K562 (cell line): Measurements from ENCODE around the gene CD48. TPM values are rescaled to one million over a fixed set of nuclear protein-coding genes. Genes with fewer than 3 reads are reported as not detected.

Experiments
- ATAC-seq: fragments of 200-7000 bp; cut with Tn5 transposase; 3 replicates; pipeline ENCODE4 v1.9.1; 2020; ENCODE audit warnings: moderate library complexity
- BruUV-seq: library from RNA; stranded (reverse); fragments of 400-500 nt; replicated peaks from 2 replicates; lab custom pipeline; 2021; lab: Mats Ljungman, UMichigan
- CTCF ChIA-PET: fragments of 300-600 bp; formaldehyde crosslinking; extraction: SDS; loops from one replicate; lab custom pipeline; 2021; ENCODE audit warnings: low intra/inter-chr PET ratio; lab: Yijun Ruan, JAX
- POLR2A ChIA-PET: fragments of 300-600, 350-650 bp; sonication (Branson Sonifier 250); formaldehyde crosslinking; extraction: SDS; loops from one replicate; lab custom pipeline; 2021; ENCODE audit warnings: antibody characterized with exemption, inconsistent platforms; lab: Yijun Ruan, JAX
- DNase-seq, 4 experiments: peaks; one replicate each; pipeline versions ENCODE4 v3.0.0 to v3.0.0-alpha.2; 2011 to 2018; ENCODE audit warnings: low spot score in 3 of 4, mixed read lengths in 3 of 4; ENCODE audit errors: extremely low read depth in 1 of 4
- FAIRE-seq: peaks from 2 replicates; lab custom pipeline; 2011; peaks lifted over from hg19 to GRCh38; lab: Jason Lieb, UNC
- H2AFZ ChIP-seq: 2 replicates; pipeline ENCODE4 v1.6.0; 2011; ENCODE audit warnings: low read depth, low read length, control low read depth, inconsistent platforms
- H3K27ac ChIP-seq: fragments of 200-600 bp; 3 replicates; pipeline ENCODE4 v1.8.0; 2011; ENCODE audit warnings: low read depth, mild to moderate bottlenecking, control low read depth, inconsistent platforms, low read length, moderate library complexity, mixed read lengths; ENCODE audit errors: extremely low read depth
- H3K27me3 ChIP-seq, 2 experiments: fragments of 300-600 bp in 1 of 2; 2 replicates in 1 of 2; 3 replicates in 1 of 2; pipeline versions ENCODE4 v1.6.0 to v1.8.0; 2011; ENCODE audit warnings: inconsistent platforms in 2 of 2, low read length in 2 of 2, mild to moderate bottlenecking in 1 of 2, mixed read lengths in 1 of 2, moderate library complexity in 1 of 2; ENCODE audit not compliant: control insufficient read depth in 2 of 2, insufficient read depth in 2 of 2
- H3K36me3 ChIP-seq: fragments of 300-600 bp; 3 replicates; pipeline ENCODE4 v1.8.0; 2011; ENCODE audit warnings: mild to moderate bottlenecking, low read length, inconsistent platforms; ENCODE audit not compliant: control insufficient read depth, insufficient read depth
- H3K4me1 ChIP-seq, 2 experiments: fragments of 200-600 bp in 1 of 2; replicated peaks in 1 of 2; 2 replicates in 1 of 2; 3 replicates in 1 of 2; pipeline versions ENCODE4 v1.5.1 to v1.8.0; 2011; ENCODE audit warnings: inconsistent platforms in 2 of 2, low read length in 2 of 2, mild to moderate bottlenecking in 1 of 2, mixed read lengths in 1 of 2, moderate library complexity in 1 of 2; ENCODE audit not compliant: control insufficient read depth in 2 of 2, insufficient read depth in 2 of 2
- H3K4me2 ChIP-seq: 2 replicates; pipeline ENCODE4 v1.6.1; 2011; ENCODE audit warnings: low read length, control low read depth, inconsistent platforms, mixed read lengths; ENCODE audit not compliant: insufficient read depth
- H3K4me3 ChIP-seq: fragments of 200-600 bp; sonication (generic), shearing (Covaris generic); 2 replicates; pipeline ENCODE4 v1.5.1; 2016; ENCODE audit warnings: control low read depth, inconsistent platforms
- H3K79me2 ChIP-seq: fragments of 200-600 bp; 3 replicates; pipeline ENCODE4 v1.8.0; 2011; ENCODE audit warnings: low read length, inconsistent platforms; ENCODE audit not compliant: control insufficient read depth, insufficient read depth
- H3K9ac ChIP-seq, 2 experiments: 2 replicates each; pipeline versions ENCODE4 v1.6.0 to v1.6.1; 2011; ENCODE audit warnings: low read depth in 2 of 2, low read length in 2 of 2, control low read depth in 1 of 2, inconsistent platforms in 1 of 2, mild to moderate bottlenecking in 1 of 2, mixed read lengths in 1 of 2; ENCODE audit not compliant: insufficient read depth in 1 of 2
- H3K9me1 ChIP-seq: one replicate; pipeline ENCODE4 v1.6.0; 2011; ENCODE audit warnings: inconsistent platforms, mild to moderate bottlenecking, low read length, moderate library complexity; ENCODE audit not compliant: control insufficient read depth, insufficient read depth
- H3K9me3 ChIP-seq: replicated peaks from 2 replicates; pipeline ENCODE4 v1.5.1; 2011; ENCODE audit warnings: low read depth, low read length, inconsistent platforms; ENCODE audit not compliant: control insufficient read depth, insufficient read depth
- H4K20me1 ChIP-seq: replicated peaks from 2 replicates; pipeline ENCODE4 v1.6.1; 2011; ENCODE audit warnings: low read length, inconsistent platforms, mixed read lengths; ENCODE audit not compliant: control insufficient read depth, insufficient read depth
- BRF2 ChIP-seq: IDR thresholded peaks from 3 replicates; pipeline ENCODE4 v1.6.1; 2011; ENCODE audit warnings: borderline replicate concordance, mild to moderate bottlenecking; ENCODE audit not compliant: insufficient read length, insufficient read depth
- CHAMP1 ChIP-seq: fragments of 450-650 bp; IDR thresholded peaks from 2 replicates; pipeline ENCODE4 v1.6.1; 2016; ENCODE audit warnings: mild to moderate bottlenecking
- ELK1 ChIP-seq: sonication (generic); formaldehyde crosslinking; IDR thresholded peaks from 2 replicates; pipeline ENCODE4 v1.8.1; 2022; ENCODE audit warnings: missing genetic modification reagents
- GABPB1 ChIP-seq: sonication (generic); formaldehyde crosslinking; IDR thresholded peaks from 2 replicates; pipeline ENCODE4 v1.8.0; 2022; ENCODE audit warnings: mild to moderate bottlenecking, missing genetic modification reagents
- HDAC8 ChIP-seq: fragments of 450-650 bp; IDR thresholded peaks from 2 replicates; pipeline ENCODE4 v1.6.1; 2016; ENCODE audit warnings: mild to moderate bottlenecking, missing genetic modification characterization, moderate library complexity, missing compliant biosample characterization
- HNRNPUL1 ChIP-seq: fragments of 200-400 bp; formaldehyde crosslinking; IDR thresholded peaks from 2 replicates; pipeline ENCODE4 v1.6.1; 2017; ENCODE audit warnings: low read length
- KLF10 ChIP-seq: fragments of 250-450 bp; sonication (Bioruptor Pico); IDR thresholded peaks from 2 replicates; pipeline ENCODE4 v1.6.1; 2021; ENCODE audit warnings: matching md5 sums
- MYC ChIP-seq, 2 experiments: fragments of 250-450 bp in 1 of 2; sonication (Bioruptor Pico) in 1 of 2; IDR thresholded peaks; 2 replicates each; pipeline versions ENCODE4 v1.5.1 to v1.6.1; 2012 to 2021; ENCODE audit warnings: low read depth in 2 of 2, borderline replicate concordance in 1 of 2, improper control_type of control experiment in 1 of 2, low read length in 1 of 2, mild to moderate bottlenecking in 1 of 2, moderate library complexity in 1 of 2
- PCBP2 ChIP-seq: fragments of 200-400 bp; formaldehyde crosslinking; IDR thresholded peaks from 2 replicates; pipeline ENCODE4 v1.6.1; 2018; ENCODE audit warnings: low read length, low read depth, mild to moderate bottlenecking, moderate library complexity; ENCODE audit not compliant: poor library complexity, severe bottlenecking
- PTRF ChIP-seq: fragments of 450-650 bp; IDR thresholded peaks from 2 replicates; pipeline ENCODE4 v1.6.1; 2016; ENCODE audit warnings: mild to moderate bottlenecking, missing genetic modification characterization, missing compliant biosample characterization
- RFX5 ChIP-seq: IDR thresholded peaks from 2 replicates; pipeline ENCODE4 v1.6.1; 2011; ENCODE audit warnings: low read depth, mild to moderate bottlenecking, improper control_type of control experiment, low read length
- SRSF9 ChIP-seq: fragments of 200-400 bp; formaldehyde crosslinking; IDR thresholded peaks from 2 replicates; pipeline ENCODE4 v1.6.1; 2017; ENCODE audit warnings: low read depth, low read length, borderline replicate concordance
- ZBTB1 ChIP-seq: sonication (generic); formaldehyde crosslinking; IDR thresholded peaks from 2 replicates; pipeline ENCODE4 v1.8.1; 2023; ENCODE audit warnings: missing genetic modification reagents, low read depth, mild to moderate bottlenecking, borderline replicate concordance
- ZNF584 ChIP-seq: fragments of 200-800 bp; sonication (Bioruptor generic); IDR thresholded peaks from 2 replicates; pipeline ENCODE4 v1.6.1; 2016; ENCODE audit warnings: low read depth, mild to moderate bottlenecking, missing genetic modification characterization, missing compliant biosample characterization
- WGBS: fragments of 100-300 bp; shearing (Covaris generic); methylation state at CpG from one replicate; pipeline ENCODE4 v1.1.6; 2016; ENCODE audit warnings: low coverage, mixed read lengths; ENCODE audit not compliant: insufficient coverage; ENCODE audit errors: missing lambda C conversion rate; 5-methylcytosine and 5-hydroxymethylcytosine counted together
- in situ Hi-C: fragments of 300-500 bp; cut with MboI; formaldehyde crosslinking; loops from 4 replicates; pipeline ENCODE4 v1.15.0; 2018; ENCODE audit warnings: inconsistent platforms, mixed read lengths
- intact Hi-C: fragments of 100-400 bp; cut with micrococcal nuclease; formaldehyde crosslinking; loops from 2 replicates; pipeline ENCODE4 v1.14.2; 2022
- polyA plus RNA-seq, 8 experiments: library from polyadenylated mRNA; depleted of rRNA in 4 of 8; stranded (reverse) in 5 of 8; unstranded in 3 of 8; fragments of >200 nt; fragmentation: Nextera tagmentation in 2 of 8; fragmentation: Illumina TruSeq in 1 of 8; extraction: Ambion mirVana in 2 of 8; extraction: Trizol in 1 of 8; gene quantifications; 2 replicates each; pipeline versions ENCODE4 v1.2.1 to v1.2.3, GENCODE V29; 2011 to 2014; ENCODE audit warnings: inconsistent platforms in 1 of 8, missing spikeins in 1 of 8
- total RNA-seq, 7 experiments: library from RNA; depleted of rRNA in 6 of 7; stranded (reverse); fragments of >200 nt in 6 of 7; fragmentation: Illumina TruSeq in 2 of 7; extraction: Trizol in 2 of 7; gene quantifications; 2 replicates each; pipeline versions ENCODE4 v1.2.1 to v1.2.3, GENCODE V29; 2011 to 2021; ENCODE audit warnings: low replicate concordance in 1 of 7
- TF ChIP-seq, protein P1 (sequence below): fragments of 250-450 bp; sonication (Bioruptor Pico); IDR thresholded peaks from 2 replicates; pipeline ENCODE4 v1.5.0; 2020; ENCODE audit warnings: mild to moderate bottlenecking

Gene CD48
- total and polyA plus RNA-seq, 9 of the 15 experiments (the other 6 are each of a cell fraction or from before 2014, with no cell fraction given): 0.10 to 0.42 (median 0.29) TPM; not detected in 3

DNA sequence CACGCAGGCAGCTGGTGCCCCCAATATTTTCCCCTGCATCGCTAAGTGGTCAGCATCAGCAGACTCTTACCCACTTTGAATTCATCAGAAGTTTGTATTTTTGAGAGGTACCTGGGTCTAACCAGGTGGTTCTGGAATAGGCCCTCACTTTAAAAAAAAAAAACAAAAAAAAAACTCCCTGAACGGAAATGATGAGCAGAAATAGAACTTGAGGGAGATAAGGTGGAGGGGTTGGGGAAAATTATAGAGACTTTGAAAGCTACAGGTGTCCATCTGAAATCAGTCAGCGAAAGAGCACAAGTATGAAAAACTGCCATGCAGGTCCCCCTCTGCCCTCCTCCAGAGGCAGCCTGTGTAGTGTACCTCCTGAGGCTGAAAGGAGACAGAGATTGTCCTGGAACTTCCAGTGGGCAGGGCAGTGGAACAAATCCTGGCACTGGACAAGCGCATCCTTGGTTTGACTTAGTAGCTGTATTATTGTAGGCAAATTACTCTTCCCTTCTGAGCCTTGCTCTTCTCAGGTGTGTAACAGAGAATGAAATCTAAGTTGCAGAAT, 28.6 kb upstream of the CD48 start:
- DNase-seq: no peak
- Histone ChIP-seq H3K9ac (no peak overlapping the region), H3K4me2 (no peak overlapping the region), H3K79me2 (no peaks in the 10 kb centered on the region), H4K20me1 (no peaks in the 10 kb centered on the region), H3K4me3 (no peak overlapping the region), H3K9me1 (no peaks in the 10 kb centered on the region), H3K4me1 (peaks cover 0 to 10% of the 10 kb centered on the region in 2 experiments; a peak in 2 of 5 replicates), H3K27me3 (peaks cover 0 to 5% of the 10 kb centered on the region in 2 experiments; a peak in 2 of 5 replicates), H3K9me3 (no peaks in the 10 kb centered on the region), H3K36me3 (no peaks in the 10 kb centered on the region), H2AFZ (no peak overlapping the region), H3K27ac (no peak overlapping the region)
- WGBS: 15% methylated on average over 5 of the region's 5 CpGs
- FAIRE-seq: no peak
- no peak for ATAC-seq
- POLR2A ChIA-PET: no interaction called here
- CTCF ChIA-PET: no interaction called here
- in situ Hi-C loops: no loop called here
- intact Hi-C loops: no loop called here
- BruUV-seq: no TSS peak
- TF ChIP-seq ELK1 (CRISPR knock-in tag): no peak
- no peak for TF ChIP-seq ZNF584 (CRISPR knock-in tag)
- no peak for TF ChIP-seq ZBTB1 (CRISPR knock-in tag)
- TF ChIP-seq BRF2: no peak
- TF ChIP-seq HDAC8: no peak
- no peak for TF ChIP-seq PTRF
- no peak for TF ChIP-seq GABPB1 (CRISPR knock-in tag)
- TF ChIP-seq KLF10 (CRISPR knock-in tag): no peak
- TF ChIP-seq CHAMP1: no peak
- no peak for TF ChIP-seq SRSF9
- TF ChIP-seq, protein P1, sequence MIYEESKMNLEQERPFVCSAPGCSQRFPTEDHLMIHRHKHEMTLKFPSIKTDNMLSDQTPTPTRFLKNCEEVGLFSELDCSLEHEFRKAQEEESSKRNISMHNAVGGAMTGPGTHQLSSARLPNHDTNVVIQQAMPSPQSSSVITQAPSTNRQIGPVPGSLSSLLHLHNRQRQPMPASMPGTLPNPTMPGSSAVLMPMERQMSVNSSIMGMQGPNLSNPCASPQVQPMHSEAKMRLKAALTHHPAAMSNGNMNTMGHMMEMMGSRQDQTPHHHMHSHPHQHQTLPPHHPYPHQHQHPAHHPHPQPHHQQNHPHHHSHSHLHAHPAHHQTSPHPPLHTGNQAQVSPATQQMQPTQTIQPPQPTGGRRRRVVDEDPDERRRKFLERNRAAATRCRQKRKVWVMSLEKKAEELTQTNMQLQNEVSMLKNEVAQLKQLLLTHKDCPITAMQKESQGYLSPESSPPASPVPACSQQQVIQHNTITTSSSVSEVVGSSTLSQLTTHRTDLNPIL (CRISPR knock-in tag): no peak
- no peak for TF ChIP-seq HNRNPUL1
- no peak for TF ChIP-seq PCBP2
- no peak for TF ChIP-seq MYC (IDR thresholded peaks at IDR 0.05; ENCODE audit: low read depth, low read length)
- TF ChIP-seq MYC (CRISPR knock-in tag; IDR thresholded peaks at IDR 0.05; ENCODE audit: borderline replicate concordance, low read depth): no peak
- no peak for TF ChIP-seq RFX5
